Lung (tissue), 12 donors: Measurements from ENCODE around the gene VWA5B1. TPM values are rescaled to one million over a fixed set of nuclear protein-coding genes. Genes with fewer than 3 reads are reported as not detected.
A peak's percentile ranks its signal among the peaks of the same experiment; 100 is the strongest.

Experiments used
- ATAC-seq: fragments of 200-7000 bp; cut with Tn5 transposase; one replicate; pipeline ENCODE4 v1.9.1; 2020; ENCODE audit warnings: moderate number of reproducible peaks; ENCODE audit not compliant: insufficient read depth, low FRiP score
- DNase-seq, 3 donors: peaks; one replicate each; pipeline ENCODE4 v3.0.0-alpha.2; 2013 to 2017
- H3K27ac ChIP-seq, 2 donors: one replicate each; pipeline ENCODE4 v1.5.1; 2013; ENCODE audit warnings: mild to moderate bottlenecking in 2 of 2, moderate library complexity in 2 of 2, control low read depth in 1 of 2, inconsistent platforms in 1 of 2, low read depth in 1 of 2, low read length in 1 of 2
- H3K27me3 ChIP-seq, 3 donors: one replicate each; pipeline ENCODE4 v1.5.1; 2013; ENCODE audit warnings: low read length in 2 of 3; ENCODE audit not compliant: control insufficient read depth in 3 of 3, insufficient read depth in 3 of 3
- H3K36me3 ChIP-seq, 4 donors: one replicate each; pipeline ENCODE4 v1.5.1; 2013; ENCODE audit warnings: low read length in 4 of 4, mild to moderate bottlenecking in 1 of 4, moderate library complexity in 1 of 4; ENCODE audit not compliant: control insufficient read depth in 4 of 4, insufficient read depth in 4 of 4
- H3K4me1 ChIP-seq, 5 donors: one replicate each; pipeline ENCODE4 v1.5.1; 2013; ENCODE audit warnings: low read length in 5 of 5, mild to moderate bottlenecking in 2 of 5, moderate library complexity in 1 of 5; ENCODE audit not compliant: control insufficient read depth in 5 of 5, insufficient read depth in 5 of 5
- H3K4me3 ChIP-seq: one replicate; pipeline ENCODE4 v1.5.1; 2013; ENCODE audit warnings: mild to moderate bottlenecking, control low read depth, moderate library complexity
- H3K9ac ChIP-seq, 2 donors: one replicate each; pipeline ENCODE4 v1.5.1; 2013; ENCODE audit warnings: low read length in 2 of 2, control low read depth in 1 of 2; ENCODE audit not compliant: insufficient read depth in 1 of 2
- H3K9me3 ChIP-seq, 4 donors: one replicate each; pipeline ENCODE4 v1.5.1; 2013; ENCODE audit warnings: low read length in 3 of 4, mild to moderate bottlenecking in 1 of 4, moderate library complexity in 1 of 4; ENCODE audit not compliant: control insufficient read depth in 4 of 4, insufficient read depth in 3 of 4
- CTCF ChIP-seq: IDR thresholded peaks from 2 replicates; pipeline ENCODE4 v1.5.1; 2012; ENCODE audit warnings: mild to moderate bottlenecking; ENCODE audit errors: control extremely low read depth, extremely low read depth
- WGBS, 2 donors: extraction: QIAGEN DNeasy Blood & Tissue Kit; methylation state at CpG; one replicate each; pipeline ENCODE4 v1.1.7; 2013; 5-methylcytosine and 5-hydroxymethylcytosine counted together
- polyA plus RNA-seq, 2 donors: library from polyadenylated mRNA; stranded (reverse); fragments of 200-250 nt; gene quantifications; one replicate each; pipeline ENCODE4 v1.2.1, GENCODE V29; 2013
- total RNA-seq, 2 donors: library from RNA; depleted of rRNA in 1 of 2; stranded (reverse); fragments of >200 nt in 1 of 2; gene quantifications; one replicate each; pipeline ENCODE4 v1.2.1, GENCODE V29; 2014 to 2021
- donor health status: control.
- donor health status: control.
- donor health status: Bipolar disorder and iron deficiency.
- donor health status: healthy.
- donor health status: DM: yes; HTN: yes; CAD: no.

Gene VWA5B1
- total and polyA plus RNA-seq, 4 donors = 0.02 to 0.40 (median 0.26) TPM

- Histone ChIP-seq H3K36me3 (no peaks in the 10 kb centered on the region), H3K27ac (no peak overlapping the region), H3K9me3 (no peaks in the 10 kb centered on the region), H3K27me3 (peaks cover 0 to 11% (median 10%) of the 10 kb centered on the region in 3 donors), H3K4me3 (no peak overlapping the region), H3K4me1 (peaks cover 0 to 57% (median 18%) of the 10 kb centered on the region in 5 donors), H3K9ac (no peak overlapping the region)
- no peak for TF ChIP-seq CTCF
- 34 to 56% methylated on average over 12 of the region's 12 CpGs for WGBS, 2 donors
- ATAC-seq (no peak), DNase-seq (peak; percentile 93 to 97 (median 94))
Measured at GRCh38 chr1:20358761-20359263, 68.1 kb downstream of the VWA5B1 start.

DNA sequence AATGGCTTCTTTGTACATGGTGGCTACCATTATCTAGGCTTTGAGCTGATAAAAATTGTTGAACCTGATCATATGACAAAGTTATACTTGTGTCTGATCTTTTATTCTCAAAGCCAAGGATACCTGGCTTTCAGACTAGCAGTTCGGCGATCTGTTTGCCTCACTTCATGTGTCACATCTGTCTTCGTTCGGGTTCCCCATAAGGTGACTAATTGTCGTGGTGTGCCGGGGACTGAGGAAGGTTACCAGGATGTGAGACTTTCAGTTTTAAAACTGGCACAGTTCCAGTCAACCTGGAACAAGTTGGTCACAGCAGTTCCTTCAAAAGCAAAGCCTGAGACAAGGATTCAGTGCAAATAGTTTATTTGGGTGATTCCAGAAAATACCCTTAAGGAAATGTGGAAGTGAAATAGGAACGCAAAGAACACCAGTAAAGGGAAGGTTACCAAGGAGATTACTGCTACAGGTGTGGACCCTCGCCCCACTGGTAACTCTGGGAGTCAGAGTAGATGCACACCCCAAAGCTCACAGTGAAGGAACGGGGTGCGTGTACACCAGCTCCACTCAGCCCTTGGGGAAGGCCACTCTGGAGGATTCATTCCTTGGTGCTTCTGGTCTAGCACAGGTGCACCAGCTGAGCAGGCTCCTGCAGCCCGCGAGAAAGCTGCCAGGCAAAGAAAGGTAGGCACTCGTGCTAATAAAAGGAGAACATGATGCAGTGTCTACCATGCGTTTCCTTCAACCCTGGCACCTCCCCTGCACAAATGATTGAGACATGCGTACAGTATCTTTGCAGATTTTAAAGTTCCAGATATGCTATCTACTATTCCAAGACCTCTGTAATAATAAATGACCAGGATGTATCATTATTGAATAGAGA is 69.0 kb downstream of the VWA5B1 start:
- no peak for ATAC-seq
- DNase-seq = no peak
- Histone ChIP-seq H3K9ac (no peak overlapping the region), H3K27me3 (peaks cover 0 to 18% (median 5%) of the 10 kb centered on the region in 3 donors), H3K4me3 (no peak overlapping the region), H3K36me3 (no peaks in the 10 kb centered on the region), H3K9me3 (no peaks in the 10 kb centered on the region), H3K27ac (no peak overlapping the region), H3K4me1 (peaks cover 0 to 56% (median 15%) of the 10 kb centered on the region in 5 donors)
- WGBS, 2 donors = 64 to 66% methylated on average over 15 of the region's 15 CpGs
- no peak for TF ChIP-seq CTCF

DNA sequence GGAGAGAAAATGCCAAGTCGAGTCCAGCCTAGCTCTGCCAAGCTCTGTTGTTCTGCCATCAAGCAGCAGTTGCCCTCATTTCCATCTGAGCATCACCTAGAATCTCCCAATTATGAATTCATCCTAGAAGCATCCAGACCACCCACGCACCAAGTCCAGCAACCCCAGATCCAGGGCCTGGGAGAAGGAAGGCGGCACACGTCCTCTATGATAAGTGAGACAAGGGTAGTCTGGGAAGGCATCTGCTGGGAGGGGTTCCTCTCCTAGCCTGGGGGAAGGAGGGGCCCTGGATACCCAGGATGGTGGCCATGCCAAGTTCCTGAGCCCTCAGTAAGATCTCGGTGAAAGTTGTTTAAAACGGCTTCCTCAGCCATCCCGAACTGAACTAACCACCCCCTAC is 70.7 kb downstream of the VWA5B1 start:
- Histone ChIP-seq H3K27me3 (peaks cover 5 to 31% (median 5%) of the 10 kb centered on the region in 3 donors), H3K9ac (no peak overlapping the region), H3K27ac (no peak overlapping the region), H3K9me3 (peaks cover 0 to 2% (median 0%) of the 10 kb centered on the region in 4 donors), H3K36me3 (no peaks in the 10 kb centered on the region), H3K4me1 (peaks cover 0 to 54% (median 8%) of the 10 kb centered on the region in 5 donors), H3K4me3 (no peak overlapping the region)
- TF ChIP-seq CTCF = no peak
- ATAC-seq (no peak), DNase-seq (no peak)
- WGBS, 2 donors = 73 to 78% methylated on average over 7 of the region's 7 CpGs
